Embryonic facial prominence (tissue), 1 donor: ENCODE measurements around the gene NSD2.
"Not testable (repeated sequence)": the region's sequence is repeated elsewhere in the genome, so short reads cannot be mapped to it uniquely, and the experiment has no call there.

Experiments
- DNase-seq: peaks from one replicate; pipeline ENCODE4 v3.0.0-alpha.2; 2016; ENCODE audit errors: extremely low spot score

Gene NSD2

DNA sequence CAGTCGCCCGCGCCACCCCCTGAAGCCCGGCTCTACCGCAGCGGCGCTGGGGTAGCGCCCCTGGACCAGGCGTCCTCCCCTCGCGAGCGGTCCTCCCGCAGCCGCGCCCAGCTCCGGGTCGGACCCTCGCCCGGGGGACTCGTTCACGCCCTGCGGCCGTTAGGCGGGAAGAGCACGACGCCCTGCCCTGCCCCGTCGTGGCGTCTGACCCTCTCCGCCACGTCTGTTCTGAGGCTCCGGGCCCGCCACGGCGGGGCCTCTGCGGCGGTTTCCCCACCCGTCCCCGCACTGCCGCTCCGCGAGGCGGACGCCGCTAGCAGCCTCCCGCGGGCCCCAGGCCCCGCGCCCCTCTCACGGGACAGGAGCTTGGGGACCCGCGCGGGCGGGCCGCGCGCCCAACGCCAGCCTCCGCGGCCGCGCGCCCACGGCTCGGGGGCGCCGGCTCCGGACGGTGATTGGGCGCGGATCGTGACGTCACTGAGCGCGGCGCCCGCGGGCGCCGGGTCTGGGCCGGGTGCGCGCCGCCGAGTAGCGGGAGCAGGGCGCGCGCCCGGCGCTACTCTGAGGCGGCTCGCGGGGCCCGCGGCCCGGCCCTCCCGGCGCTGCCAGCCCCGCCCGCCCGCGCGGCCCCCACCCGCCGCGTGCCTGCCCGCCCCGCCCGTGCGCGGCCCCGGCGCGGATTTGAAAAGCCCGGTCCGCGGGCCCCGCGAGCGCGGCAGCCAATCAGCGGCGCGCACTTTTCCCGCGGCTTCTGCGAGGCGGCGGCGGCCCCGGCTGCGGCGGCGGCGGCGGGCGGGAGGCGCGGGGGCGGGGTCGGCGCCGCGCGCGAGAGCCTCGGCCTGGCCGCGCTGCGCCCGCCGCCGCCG is at the start of gene NSD2:
Gene NSD2 (plus strand): TSS at position 816 of the 866 bp plus-strand sequence. CDS start 29,262 bp downstream, outside the sequence.
- DNase-seq: peak; percentile 84

- no peak for DNase-seq
Observed at GRCh38 chr4:1821679-1822567, 49.3 kb upstream of the NSD2 start.

DNA sequence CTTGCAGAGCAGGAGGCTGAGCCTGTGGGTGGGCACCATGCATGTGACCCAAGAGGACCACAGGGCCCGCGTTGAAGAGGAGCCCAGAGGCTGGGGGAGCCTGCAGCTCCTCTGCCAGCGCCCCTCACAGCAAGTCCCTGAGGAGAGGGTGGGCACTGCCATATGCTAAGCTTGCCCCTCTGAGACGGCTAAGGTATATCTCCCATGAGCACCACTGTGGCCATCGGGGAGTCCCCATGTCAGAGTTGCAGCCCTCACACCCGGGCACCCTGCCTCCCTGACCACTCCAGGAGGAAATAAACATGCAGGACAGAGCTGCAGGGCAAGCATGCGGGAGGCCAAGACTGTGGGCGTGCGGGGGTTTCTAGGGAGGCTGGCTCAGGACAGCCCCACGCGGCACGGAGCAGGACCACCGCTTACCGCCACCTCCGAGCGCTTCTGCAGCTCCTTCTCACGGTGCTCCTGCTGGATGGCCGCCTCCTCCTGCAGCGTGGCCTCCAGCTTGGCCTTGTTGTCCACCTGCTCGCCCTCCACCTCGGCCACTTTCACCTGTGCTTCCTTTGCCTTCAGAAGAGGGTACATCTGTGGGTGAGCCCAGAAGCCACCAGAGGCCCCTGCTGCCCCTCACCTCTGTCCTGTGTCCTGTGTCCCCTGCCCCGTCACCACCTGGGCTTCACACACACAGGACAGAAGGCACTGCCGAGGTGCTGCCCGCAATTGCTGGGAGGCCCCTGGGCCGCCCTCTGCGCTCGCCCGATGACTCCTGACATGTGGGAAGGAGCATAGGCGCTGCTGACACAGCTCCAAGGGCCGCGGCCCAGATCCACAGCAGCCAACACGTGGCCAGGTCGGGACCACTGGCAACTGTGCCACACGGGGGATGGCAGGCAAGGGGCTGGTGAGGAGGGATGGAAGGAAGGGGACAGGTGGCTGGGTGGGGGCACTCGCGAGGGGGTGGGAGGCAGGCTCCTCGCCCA is 48.3 kb upstream of the NSD2 start:
- no peak for DNase-seq

DNA sequence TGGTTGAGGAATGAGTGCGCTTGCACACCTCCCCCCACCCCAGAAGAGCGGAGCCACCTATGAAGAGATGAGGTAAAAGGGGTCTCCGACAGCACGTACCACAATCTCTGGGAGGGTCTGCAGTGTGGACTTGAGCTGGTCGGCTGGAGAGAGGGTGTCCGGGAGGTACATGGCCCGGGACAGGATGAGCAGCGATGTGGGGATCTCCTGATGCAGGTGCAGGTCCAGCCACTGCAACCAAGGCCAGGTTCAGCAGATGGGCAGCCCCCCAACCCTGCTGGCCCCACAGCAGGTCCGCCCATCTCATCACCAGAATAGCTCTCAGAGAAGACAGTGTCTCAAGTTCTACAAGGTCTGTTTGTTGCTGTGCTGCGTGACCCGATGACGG is 47.7 kb upstream of the NSD2 start:
- no peak for DNase-seq

DNA sequence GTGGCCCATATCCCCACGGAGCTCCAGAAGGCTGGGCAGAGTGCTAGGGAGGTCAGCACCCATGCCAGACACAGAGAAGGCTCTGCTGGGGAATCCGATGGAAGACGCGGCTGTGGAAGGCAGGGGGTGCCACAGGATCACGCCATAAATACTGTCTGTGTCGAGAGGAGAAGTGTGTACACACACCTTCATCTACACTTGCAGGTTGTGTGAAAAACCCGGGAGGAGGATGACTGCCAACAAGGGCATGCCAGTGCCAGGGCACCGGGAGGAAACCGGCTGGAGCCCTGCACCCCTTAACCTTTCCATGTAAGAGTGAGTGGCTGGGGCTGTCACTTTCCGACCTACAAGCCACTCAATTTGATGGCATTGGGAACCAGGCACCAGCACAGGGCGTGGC is 46.4 kb upstream of the NSD2 start:
- no peak for DNase-seq

DNA sequence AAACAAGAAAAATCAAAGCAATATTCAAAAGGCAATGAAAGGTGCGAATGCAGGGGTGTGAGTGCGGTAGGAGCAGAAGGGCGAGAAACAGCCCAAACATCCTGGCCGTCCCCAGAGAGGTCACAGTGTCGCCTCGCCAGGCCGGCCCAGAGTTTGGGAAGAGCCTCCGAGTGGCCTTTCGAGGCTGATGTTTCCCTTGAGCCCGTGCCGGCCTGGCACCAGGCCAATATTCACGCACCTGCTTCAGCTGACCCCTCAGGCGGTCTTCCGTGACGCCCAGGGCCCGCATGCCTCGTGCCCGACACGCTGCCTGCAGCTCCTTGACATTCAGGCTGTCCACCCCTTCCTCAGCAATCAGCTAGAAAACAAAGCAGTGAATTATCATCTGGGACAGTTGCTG is 45.9 kb upstream of the NSD2 start:
- no peak for DNase-seq

GRCh38 chr4:1826531-1827350 is 44.5 kb upstream of the NSD2 start:
- no peak for DNase-seq

GRCh38 chr4:1830234-1830633 is 41.0 kb upstream of the NSD2 start:
- DNase-seq: no peak

- no peak for DNase-seq
Observed at GRCh38 chr4:1830642-1831228, 40.5 kb upstream of the NSD2 start.

DNA sequence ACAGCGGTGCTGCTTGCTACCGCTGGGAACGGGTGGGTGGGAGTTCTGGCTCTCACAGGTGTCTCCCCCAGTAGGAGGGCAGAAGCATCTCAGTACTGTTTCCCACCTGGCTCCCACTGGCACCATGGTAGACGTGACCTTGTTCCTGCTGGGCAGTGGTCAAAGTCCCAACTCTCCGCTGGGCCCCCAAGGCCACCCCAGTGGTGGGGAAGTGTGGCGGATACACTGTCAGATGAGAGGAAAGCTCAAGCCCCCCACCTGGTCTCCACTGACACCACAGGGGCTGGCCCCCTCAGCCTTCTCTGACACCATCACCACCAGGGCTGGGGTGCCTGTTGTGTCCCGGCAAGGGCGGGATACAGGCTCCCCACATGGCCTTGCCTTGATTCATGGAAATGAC is 39.9 kb upstream of the NSD2 start:
- DNase-seq: no peak

DNA sequence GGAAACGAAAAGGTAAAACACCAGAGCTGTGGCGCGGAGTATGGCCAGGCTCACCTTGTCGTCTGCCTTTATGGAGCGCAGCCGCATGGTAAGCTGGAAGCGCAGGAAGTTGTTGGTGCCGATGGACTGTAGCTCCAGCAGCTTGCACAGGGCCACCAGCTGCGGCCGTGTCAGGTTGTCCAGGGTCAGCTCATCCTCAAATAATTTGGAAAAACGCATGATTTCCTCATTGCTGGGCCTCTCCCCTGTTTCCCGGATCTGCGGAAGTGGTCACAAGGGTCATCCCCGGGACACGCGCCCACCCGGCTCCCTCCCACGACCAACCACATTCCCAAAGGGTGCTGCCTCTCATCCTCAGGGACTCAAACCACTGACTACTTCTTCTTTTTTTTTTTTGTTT is 38.5 kb upstream of the NSD2 start:
- no peak for DNase-seq

DNA sequence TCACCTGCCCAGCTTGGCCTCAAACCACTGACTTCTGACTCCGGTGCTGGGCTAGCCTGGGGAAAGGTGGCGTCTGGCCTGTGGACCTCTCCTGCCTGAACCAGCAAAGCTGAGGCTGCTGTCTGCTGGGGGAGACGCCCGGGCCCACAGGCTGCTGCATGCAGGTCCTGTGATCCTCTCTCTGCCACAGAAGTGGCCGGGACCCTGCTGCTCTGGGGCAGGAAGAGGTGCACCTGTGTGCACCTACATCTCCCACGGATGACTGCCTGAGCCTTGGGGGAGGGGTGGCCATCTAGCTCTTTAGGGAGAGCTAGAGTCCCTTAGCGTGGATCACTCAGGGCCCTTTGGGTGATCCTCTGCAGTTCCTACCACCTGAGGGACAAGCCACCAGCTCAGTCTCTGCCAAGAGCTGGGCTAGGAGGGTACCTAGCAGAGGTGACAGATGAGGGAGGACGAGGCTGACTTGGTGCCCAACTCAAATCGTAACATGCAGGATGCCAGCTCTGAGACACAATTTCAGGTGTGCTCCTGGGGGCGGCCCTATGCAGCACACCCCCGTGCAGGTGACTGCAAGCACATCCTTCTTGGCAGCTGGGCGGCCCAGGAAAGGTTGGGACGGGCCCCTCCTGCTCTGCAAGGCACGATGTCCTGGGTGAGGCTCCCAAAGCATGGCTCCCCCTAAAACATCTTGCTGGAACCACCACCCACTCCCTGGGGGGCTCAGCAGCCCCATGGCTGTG is 37.7 kb upstream of the NSD2 start:
- no peak for DNase-seq

GRCh38 chr4:1834047-1834775 is 37.0 kb upstream of the NSD2 start:
- no peak for DNase-seq

DNA sequence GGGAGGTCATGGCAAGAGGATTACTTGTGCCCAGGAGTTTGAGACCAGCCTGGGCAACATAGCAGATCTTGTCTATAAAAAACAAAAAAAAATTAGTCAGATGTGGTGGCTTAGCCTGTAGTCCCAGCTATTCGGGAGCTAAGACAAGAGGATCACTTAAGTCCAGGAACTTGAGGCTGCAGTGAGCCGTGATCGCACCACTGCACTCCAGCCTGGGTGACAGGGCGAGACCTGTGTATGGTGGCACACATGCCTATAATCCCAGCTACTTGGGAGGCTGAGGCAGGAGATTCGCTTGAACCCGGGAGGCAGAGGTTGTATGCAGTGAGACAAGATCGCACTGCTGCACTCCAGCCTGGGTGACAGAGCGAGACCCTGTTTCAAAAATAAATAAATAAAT is 35.4 kb upstream of the NSD2 start:
- DNase-seq: not testable (repeated sequence)

GRCh38 chr4:1836650-1837049 is 34.5 kb upstream of the NSD2 start:
- DNase-seq: no peak

DNA sequence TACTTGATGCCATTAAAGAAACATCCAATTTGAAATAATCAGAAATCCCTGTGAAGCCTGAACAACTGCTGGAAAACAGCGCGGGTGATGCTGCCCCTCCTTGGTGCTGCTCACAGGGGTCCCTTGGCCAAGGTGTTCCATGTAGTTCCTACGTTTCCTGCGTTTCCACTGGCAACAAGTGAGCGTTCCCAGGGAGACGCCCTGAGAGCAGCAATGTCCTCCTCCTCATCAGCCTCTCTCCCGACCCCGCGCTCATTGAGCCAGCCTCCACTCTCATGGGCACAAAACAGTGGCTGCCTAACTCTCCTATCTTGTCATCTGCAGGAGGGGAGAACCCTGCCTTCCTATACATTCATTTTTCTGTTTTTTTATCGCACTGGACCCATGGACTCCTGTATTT is 34.1 kb upstream of the NSD2 start:
- no peak for DNase-seq

DNA sequence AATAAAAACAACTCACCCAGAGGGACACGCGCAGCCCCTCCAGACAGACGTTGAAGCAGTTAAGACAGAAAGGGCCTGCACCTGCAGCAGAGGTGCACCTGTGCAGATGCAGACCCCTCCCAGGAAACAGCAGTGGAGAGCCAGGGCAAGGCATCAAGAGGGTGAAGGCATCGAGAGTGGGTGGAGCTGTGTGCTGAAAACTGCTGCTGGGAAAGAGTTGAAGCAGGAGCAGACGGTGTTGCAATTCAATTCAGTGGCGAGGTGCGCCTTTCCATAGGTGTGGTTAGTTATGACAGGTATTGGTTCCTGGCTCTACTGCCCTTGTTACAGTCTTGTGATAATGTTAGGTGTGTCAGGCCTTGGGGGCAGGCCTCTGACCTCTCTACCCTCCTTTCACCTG is 31.9 kb upstream of the NSD2 start:
- no peak for DNase-seq

- DNase-seq: no peak
Observed at GRCh38 chr4:1841201-1841886, 29.8 kb upstream of the NSD2 start.

GRCh38 chr4:1841887-1842210 is 29.3 kb upstream of the NSD2 start:
- no peak for DNase-seq
